Skeletal muscle cell (primary cell): ENCODE results near the gene WFIKKN1.

Experiments
- DNase-seq: peaks from one replicate; pipeline ENCODE4 v3.0.0-alpha.2; 2010; ENCODE audit warnings: low read depth
- H3K4me3 ChIP-seq: 2 replicates; pipeline ENCODE4 v1.5.1; 2011; ENCODE audit warnings: low read depth, mild to moderate bottlenecking, control low read depth, low read length, moderate library complexity

Gene WFIKKN1

GRCh38 chr16:679814-680624 lies 49.2 kb downstream of the WFIKKN1 start, which contains the start of gene STUB1:
TSS of gene STUB1 (plus strand) at chr16:680410. CDS start at chr16:680526, 116 bp downstream.
- DNase-seq: no peak
- peak within 1 kb of the TSS; percentile 86 for H3K4me3 ChIP-seq

- DNase-seq: no peak
- H3K4me3 ChIP-seq: peak overlapping the region; percentile 86
Observed at GRCh38 chr16:680625-680945, 49.8 kb downstream of the WFIKKN1 start.

- DNase-seq: no peak
- H3K4me3 ChIP-seq: peak overlapping the region; percentile 86
Observed at GRCh38 chr16:680967-681745, 50.4 kb downstream of the WFIKKN1 start.

GRCh38 chr16:681746-682427 lies 51.1 kb downstream of the WFIKKN1 start:
- peak overlapping the region; percentile 86 for H3K4me3 ChIP-seq
- DNase-seq: no peak

- no peak for DNase-seq
- peak overlapping the region; percentile 68 for H3K4me3 ChIP-seq
Observed at GRCh38 chr16:682493-683395, 52.0 kb downstream of the WFIKKN1 start.

GRCh38 chr16:683396-684070 lies 52.7 kb downstream of the WFIKKN1 start:
- H3K4me3 ChIP-seq: peak overlapping the region; percentile 68
- DNase-seq: no peak
